B cell (primary cell): ENCODE data around the gene TRABD. TPM values are rescaled to one million over a fixed set of nuclear protein-coding genes. Genes with fewer than 3 reads are reported as not detected.

ENCODE experiments used
- ATAC-seq: fragments of 200-7000 bp; cut with Tn5 transposase; one replicate; pipeline ENCODE4 v1.10.0; 2021; ENCODE audit warnings: low read depth, mild to moderate bottlenecking, moderate number of reproducible peaks, moderate library complexity
- CTCF ChIA-PET: fragments of 350-600 bp; sonication (Branson Sonifier 250); formaldehyde crosslinking; loops from one replicate; lab custom pipeline; 2021; ENCODE audit warnings: antibody characterized with exemption, inconsistent platforms; lab: Charles Lee
- POLR2A ChIA-PET: fragments of 350-600 bp; sonication (Branson Sonifier 250); formaldehyde crosslinking; loops from one replicate; lab custom pipeline; 2021; ENCODE audit warnings: antibody characterized with exemption; lab: Charles Lee
- DNase-seq: peaks from one replicate; pipeline ENCODE4 v3.0.0; 2013
- H2AFZ ChIP-seq: 2 replicates; pipeline ENCODE4 v1.6.1; 2012; ENCODE audit warnings: mild to moderate bottlenecking, low read depth, low read length; ENCODE audit not compliant: insufficient read depth, poor library complexity, severe bottlenecking
- H3K27ac ChIP-seq, 2 donors: 1 replicate in 1 of 2; 2 replicates in 1 of 2; pipeline ENCODE4 v1.5.1; 2012 to 2013; ENCODE audit warnings: low read length in 2 of 2, mild to moderate bottlenecking in 2 of 2, moderate library complexity in 1 of 2
- H3K27me3 ChIP-seq, 4 experiments: fragments of 200-600 bp in 1 of 4; sonication (generic) in 1 of 4; replicated peaks in 1 of 4; 1 replicate in 2 of 4; 2 replicates in 2 of 4; pipeline versions ENCODE4 v1.6.1 to v1.7.0; 2013 to 2016; ENCODE audit warnings: low read length in 3 of 4, mild to moderate bottlenecking in 2 of 4, mixed read lengths in 1 of 4, moderate library complexity in 1 of 4; ENCODE audit not compliant: insufficient read depth in 4 of 4, control insufficient read depth in 3 of 4; ENCODE audit errors: control extremely low read depth in 1 of 4
- H3K36me3 ChIP-seq, 2 experiments: replicated peaks in 1 of 2; 1 replicate in 1 of 2; 2 replicates in 1 of 2; pipeline versions ENCODE4 v1.6.1 to v1.7.1; 2013; ENCODE audit warnings: low read length in 1 of 2; ENCODE audit not compliant: insufficient read depth in 2 of 2, control insufficient read depth in 1 of 2; ENCODE audit errors: control extremely low read depth in 1 of 2, extremely low read depth in 1 of 2
- H3K4me1 ChIP-seq, 2 donors: fragments of 200-600 bp in 1 of 2; sonication (generic) in 1 of 2; 1 replicate in 1 of 2; 2 replicates in 1 of 2; pipeline versions ENCODE4 v1.5.1 to v1.6.1; 2013 to 2017; ENCODE audit warnings: low read length in 2 of 2; ENCODE audit not compliant: control insufficient read depth in 2 of 2, insufficient read depth in 2 of 2
- H3K4me2 ChIP-seq: replicated peaks from 2 replicates; pipeline ENCODE3; 2012; ENCODE audit warnings: mild to moderate bottlenecking, low read depth, low read length; ENCODE audit not compliant: poor library complexity, severe bottlenecking
- H3K4me3 ChIP-seq, 5 experiments: fragments of 200-600 bp in 1 of 5; sonication (generic) in 1 of 5; 1 replicate in 3 of 5; 2 replicates in 2 of 5; pipeline versions ENCODE4 v1.5.1 to v1.7.0; 2011 to 2016; ENCODE audit warnings: low read length in 4 of 5, mild to moderate bottlenecking in 4 of 5, low read depth in 2 of 5, control low read depth in 1 of 5, moderate library complexity in 1 of 5; ENCODE audit not compliant: insufficient read depth in 1 of 5; ENCODE audit errors: control extremely low read depth in 1 of 5, extremely low read depth in 1 of 5
- H3K79me2 ChIP-seq: fragments of 200-600 bp; sonication (generic); one replicate; pipeline ENCODE4 v1.6.0; 2016; ENCODE audit warnings: low read length; ENCODE audit not compliant: control insufficient read depth, insufficient read depth
- H3K9ac ChIP-seq: fragments of 200-600 bp; sonication (generic); 2 replicates; pipeline ENCODE4 v1.6.1; 2017; ENCODE audit warnings: mild to moderate bottlenecking, low read length, moderate library complexity
- H3K9me3 ChIP-seq, 3 donors: one replicate each; pipeline versions ENCODE4 v1.6.1 to v1.7.1; 2013; ENCODE audit warnings: low read length in 2 of 3; ENCODE audit not compliant: control insufficient read depth in 2 of 3, insufficient read depth in 1 of 3; ENCODE audit errors: control extremely low read depth in 1 of 3
- H4K20me1 ChIP-seq: 2 replicates; pipeline ENCODE4 v1.6.0; 2012; ENCODE audit warnings: mild to moderate bottlenecking, low read length; ENCODE audit not compliant: insufficient read depth, control insufficient read depth, poor library complexity, severe bottlenecking
- H3K27ac Mint-ChIP-seq: one replicate; pipeline ENCODE4 v1.8.0; 2021; ENCODE audit warnings: mixed read lengths
- H3K27me3 Mint-ChIP-seq: one replicate; pipeline ENCODE4 v1.8.0; 2021; ENCODE audit warnings: mixed read lengths
- H3K4me1 Mint-ChIP-seq: one replicate; pipeline ENCODE4 v1.8.0; 2021; ENCODE audit warnings: mixed read lengths
- H3K4me3 Mint-ChIP-seq: one replicate; pipeline ENCODE4 v1.8.0; 2021; ENCODE audit warnings: mixed read lengths
- H3K9me3 Mint-ChIP-seq: one replicate; pipeline ENCODE4 v1.8.0; 2022; ENCODE audit warnings: mixed read lengths; ENCODE audit not compliant: insufficient read depth
- EZH2 ChIP-seq: IDR thresholded peaks from 2 replicates; pipeline ENCODE4 v1.6.1; 2012; ENCODE audit warnings: borderline replicate concordance, low read depth, mild to moderate bottlenecking, moderate library complexity, low read length; ENCODE audit not compliant: insufficient read depth, poor library complexity, severe bottlenecking
- WGBS: methylation state at CpG from one replicate; pipeline ENCODE4 v1.1.5; 2013; ENCODE audit warnings: missing lambda C conversion rate; ENCODE audit not compliant: insufficient coverage; 5-methylcytosine and 5-hydroxymethylcytosine counted together
- intact Hi-C: fragments of 100-400 bp; cut with micrococcal nuclease; formaldehyde crosslinking; loops from one replicate; pipeline ENCODE4 v1.10.0; 2022
- polyA plus RNA-seq: library from polyadenylated mRNA; depleted of rRNA; stranded (reverse); fragments of >200 nt; gene quantifications from 2 replicates; pipeline ENCODE4 v1.2.3, GENCODE V29; 2012
- total RNA-seq, 2 donors: library from RNA; stranded (reverse); fragments of 120-200 nt in 1 of 2; gene quantifications; 1 replicate in 1 of 2; 2 replicates in 1 of 2; pipeline versions ENCODE4 v1.2.3 to v1.2.4, GENCODE V29; 2013 to 2022
- TF ChIP-seq, protein P1 (sequence below): fragments of 200-600 bp; IDR thresholded peaks from one replicate; pipeline ENCODE4 v1.8.0; 2022; ENCODE audit warnings: antibody characterized with exemption, mild to moderate bottlenecking

The TRABD gene
- total and polyA plus RNA-seq, 2 donors (not counting 1 experiment from before 2014, with no cell fraction given): 164 to 200 TPM

DNA sequence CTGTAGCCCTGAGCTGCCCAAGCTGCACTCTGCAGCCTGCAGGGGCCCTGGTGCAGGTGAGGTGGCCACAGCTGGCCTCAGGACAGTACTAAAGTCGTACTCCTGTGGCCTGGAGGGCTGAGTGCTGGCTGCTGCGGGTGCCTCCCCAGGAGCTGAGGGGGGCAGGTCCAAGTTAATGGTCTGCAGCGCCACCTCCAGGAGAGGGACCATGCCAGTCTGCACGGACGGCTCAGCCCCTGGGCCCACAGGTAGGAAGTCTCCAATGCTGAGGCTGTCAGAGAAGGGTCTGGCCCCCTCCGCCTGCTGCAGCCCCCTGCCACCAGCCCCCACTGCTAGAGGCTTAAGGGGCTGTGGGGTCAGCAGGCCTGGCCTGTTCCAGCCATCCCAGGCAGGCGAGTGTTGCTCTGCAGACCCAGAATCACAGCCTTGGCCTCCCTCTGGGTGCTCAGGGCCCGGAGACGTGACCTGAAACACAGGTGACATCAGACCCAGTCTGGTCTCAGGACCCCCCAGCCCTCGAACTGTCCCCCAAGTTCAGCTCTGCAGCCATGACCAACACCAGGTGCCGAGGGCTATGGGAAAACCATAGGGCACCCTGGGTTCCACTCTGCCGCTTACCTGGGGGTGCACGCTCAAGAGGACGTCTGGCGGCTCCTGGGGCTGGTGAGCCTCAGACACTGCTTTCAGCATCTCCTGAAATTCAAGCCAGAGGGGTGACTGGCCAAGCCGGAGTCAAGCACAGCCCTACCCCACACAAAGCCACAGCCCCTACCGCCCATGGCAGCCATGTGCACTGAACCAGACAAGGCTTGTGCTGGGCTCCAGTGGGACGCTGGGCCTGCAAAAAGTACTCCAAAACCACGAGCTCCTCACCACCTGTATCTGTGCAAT lies 35.9 kb downstream of the TRABD start:
- Histone ChIP-seq H3K9ac (no peak overlapping the region), H3K4me3 (no peak overlapping the region), H3K4me2 (no peak overlapping the region), H4K20me1 (peaks cover 5% of the 10 kb centered on the region), H2AFZ (no peak overlapping the region), H3K27ac (no peak overlapping the region), H3K36me3 (peaks cover 0 to 72% of the 10 kb centered on the region in 2 experiments), H3K4me1 (no peaks in the 10 kb centered on the region), H3K79me2 (peaks cover 5% of the 10 kb centered on the region), H3K27me3 (no peaks in the 10 kb centered on the region), H3K9me3 (no peaks in the 10 kb centered on the region)
- H3K27ac Mint-ChIP-seq: no peak overlapping the region
- WGBS: 92% methylated on average over 17 of the region's 19 CpGs
- TF ChIP-seq EZH2: no peak
- TF ChIP-seq, protein P1, sequence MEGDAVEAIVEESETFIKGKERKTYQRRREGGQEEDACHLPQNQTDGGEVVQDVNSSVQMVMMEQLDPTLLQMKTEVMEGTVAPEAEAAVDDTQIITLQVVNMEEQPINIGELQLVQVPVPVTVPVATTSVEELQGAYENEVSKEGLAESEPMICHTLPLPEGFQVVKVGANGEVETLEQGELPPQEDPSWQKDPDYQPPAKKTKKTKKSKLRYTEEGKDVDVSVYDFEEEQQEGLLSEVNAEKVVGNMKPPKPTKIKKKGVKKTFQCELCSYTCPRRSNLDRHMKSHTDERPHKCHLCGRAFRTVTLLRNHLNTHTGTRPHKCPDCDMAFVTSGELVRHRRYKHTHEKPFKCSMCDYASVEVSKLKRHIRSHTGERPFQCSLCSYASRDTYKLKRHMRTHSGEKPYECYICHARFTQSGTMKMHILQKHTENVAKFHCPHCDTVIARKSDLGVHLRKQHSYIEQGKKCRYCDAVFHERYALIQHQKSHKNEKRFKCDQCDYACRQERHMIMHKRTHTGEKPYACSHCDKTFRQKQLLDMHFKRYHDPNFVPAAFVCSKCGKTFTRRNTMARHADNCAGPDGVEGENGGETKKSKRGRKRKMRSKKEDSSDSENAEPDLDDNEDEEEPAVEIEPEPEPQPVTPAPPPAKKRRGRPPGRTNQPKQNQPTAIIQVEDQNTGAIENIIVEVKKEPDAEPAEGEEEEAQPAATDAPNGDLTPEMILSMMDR: peak; percentile 18
- H3K9me3 Mint-ChIP-seq: no peaks in the 10 kb centered on the region
- H3K27me3 Mint-ChIP-seq: no peaks in the 10 kb centered on the region
- peak; percentile 11 for ATAC-seq
- intact Hi-C loops: no loop called here
- POLR2A ChIA-PET: no interaction called here
- peak; percentile 36 for DNase-seq
- H3K4me1 Mint-ChIP-seq: no peaks in the 10 kb centered on the region
- CTCF ChIA-PET: interaction anchor here (0.6 to 3.5 kb wide), 5 partner anchors 16 to 291 kb away, joined by 3 to 11 read pairs (median 4); no protein-coding TSS in a partner anchor
- H3K4me3 Mint-ChIP-seq: no peak overlapping the region

DNA sequence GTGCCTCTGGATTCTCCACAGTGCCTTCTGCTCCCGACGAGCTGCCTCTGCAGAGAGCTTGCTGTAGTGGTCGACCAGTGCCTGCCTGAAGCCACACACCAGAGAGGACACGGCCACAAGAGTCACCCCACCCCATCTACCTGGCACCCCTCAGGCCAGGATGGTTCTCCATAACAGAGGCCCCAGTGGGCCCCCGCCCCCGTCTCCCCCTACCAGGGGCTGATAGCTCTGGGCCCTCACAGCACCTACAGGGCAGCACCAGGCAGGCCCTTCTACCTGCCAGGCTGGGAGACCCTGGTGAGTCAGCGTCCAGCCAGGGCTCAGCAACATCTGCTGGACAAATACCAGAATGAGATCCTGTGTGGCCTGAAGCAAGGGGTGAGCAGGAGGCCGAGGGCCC lies 36.8 kb downstream of the TRABD start:
- peaks cover 5% of the 10 kb centered on the region for H3K79me2 ChIP-seq
- no peak overlapping the region for H3K27ac Mint-ChIP-seq
- no peaks in the 10 kb centered on the region for H3K9me3 Mint-ChIP-seq
- POLR2A ChIA-PET: no interaction called here
- 92% methylated on average over 7 of the region's 8 CpGs for WGBS
- H3K4me3 Mint-ChIP-seq: no peak overlapping the region
- CTCF ChIA-PET: interaction anchor here (0.6 to 1.5 kb wide), 2 partner anchors 15 to 240 kb away, joined by 3 to 4 read pairs; no protein-coding TSS in a partner anchor
- TF ChIP-seq, protein P1: no peak
- no peak for TF ChIP-seq EZH2
- no peak overlapping the region for H3K4me3 ChIP-seq
- H3K27me3 Mint-ChIP-seq: no peaks in the 10 kb centered on the region
- no peak overlapping the region for H2AFZ ChIP-seq
- H4K20me1 ChIP-seq: peaks cover 9% of the 10 kb centered on the region
- DNase-seq: no peak
- no peak overlapping the region for H3K27ac ChIP-seq
- H3K4me2 ChIP-seq: no peak overlapping the region
- peaks cover 0 to 67% of the 10 kb centered on the region in 2 experiments for H3K36me3 ChIP-seq
- no peaks in the 10 kb centered on the region for H3K9me3 ChIP-seq
- no peaks in the 10 kb centered on the region for H3K27me3 ChIP-seq
- no peaks in the 10 kb centered on the region for H3K4me1 ChIP-seq
- intact Hi-C loops: no loop called here
- ATAC-seq: no peak
- H3K9ac ChIP-seq: no peak overlapping the region
- H3K4me1 Mint-ChIP-seq: no peaks in the 10 kb centered on the region
